GM18909 (cell line): ENCODE results near the gene SFXN5.

ENCODE experiments used
- ATAC-seq: cut with Tn5 transposase; IDR thresholded peaks from one replicate; pipeline ENCODE4 v1.9.1; 2021; ENCODE audit warnings: mild to moderate bottlenecking; ENCODE audit not compliant: unreplicated experiment, poor library complexity

The SFXN5 gene

DNA sequence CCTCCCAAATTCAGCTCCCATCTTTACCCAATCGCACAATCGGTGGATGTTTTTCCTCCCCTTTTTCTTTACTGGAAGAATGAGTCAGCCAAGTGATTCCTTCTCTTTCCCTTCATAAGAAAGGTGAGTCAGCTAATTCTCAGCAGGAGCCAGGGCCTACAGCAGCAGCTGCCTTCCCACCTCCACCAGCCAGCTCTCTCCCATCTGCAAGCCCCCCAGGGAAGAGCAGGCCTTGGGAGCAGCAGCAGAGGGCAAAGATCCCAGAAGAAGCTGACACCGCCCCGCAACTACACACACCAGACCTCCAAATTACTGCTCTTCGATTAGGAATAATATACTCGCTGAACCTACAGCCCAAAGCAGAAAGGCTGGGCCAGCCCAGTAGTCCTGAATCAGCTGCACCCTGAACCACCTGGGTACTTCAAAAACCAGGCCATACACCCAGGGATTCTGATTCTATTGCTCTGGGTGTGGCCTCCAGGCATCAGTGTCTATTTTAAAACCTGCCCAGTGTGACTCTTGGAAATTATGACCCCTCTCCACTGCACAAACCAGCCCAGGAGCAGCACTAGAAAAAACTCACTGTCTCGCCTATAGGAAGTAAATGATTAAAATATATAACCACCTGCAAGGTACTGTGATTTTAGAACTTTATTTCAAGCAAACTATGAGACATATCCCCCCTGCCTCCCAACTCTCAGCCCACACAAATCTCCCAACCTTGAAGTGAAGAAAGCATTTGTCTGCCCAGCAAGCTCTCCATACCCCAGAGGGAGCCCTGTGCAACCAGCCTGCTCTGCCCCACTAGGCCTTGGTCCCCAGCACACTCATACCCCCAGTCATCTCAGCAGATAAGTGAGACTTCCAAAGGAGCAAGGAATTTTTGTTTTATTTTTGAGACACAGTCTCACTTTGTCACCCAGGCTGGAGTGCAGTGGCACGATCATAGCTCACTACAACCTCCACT lies 7.3 kb downstream of the SFXN5 start:
- ATAC-seq, result no peak

DNA sequence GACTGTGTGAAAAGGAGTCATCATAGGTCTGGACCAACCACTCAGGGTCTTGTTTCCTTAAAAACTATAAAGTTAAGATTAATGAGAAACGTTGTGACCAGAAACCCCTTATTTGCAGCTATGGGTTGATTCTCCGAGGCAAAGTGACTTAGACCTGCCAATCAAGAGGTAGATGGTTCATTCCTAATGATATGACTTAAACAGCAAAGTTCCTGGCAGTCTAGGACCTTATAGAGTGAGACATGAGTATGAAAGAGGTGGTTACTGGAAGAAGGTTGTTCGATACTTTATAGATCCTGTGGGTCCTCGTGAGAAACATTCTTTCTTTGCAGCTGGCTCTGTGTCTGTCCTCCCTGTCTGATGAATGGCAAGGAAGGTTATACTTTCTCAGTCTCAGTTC lies 8.0 kb downstream of the SFXN5 start:
- no peak for ATAC-seq

DNA sequence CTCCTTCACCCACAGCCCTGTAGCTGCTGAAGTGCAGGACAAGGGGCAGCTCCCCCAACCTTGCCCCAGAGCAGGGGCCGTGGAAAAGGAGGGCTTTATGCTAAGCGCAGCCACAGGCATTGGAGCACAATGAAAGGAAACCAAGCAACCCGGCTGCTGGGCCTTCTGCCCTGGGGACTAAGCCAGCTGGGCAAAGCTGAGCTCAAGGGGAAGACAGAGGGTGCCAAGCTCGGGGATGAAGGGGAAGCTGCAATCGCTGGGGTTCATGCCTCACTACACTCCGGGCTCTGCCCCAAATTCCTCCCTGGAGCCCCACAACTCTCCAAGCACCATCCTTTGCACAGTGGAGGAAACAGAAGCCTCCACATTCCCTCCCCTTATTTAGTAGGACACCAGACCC lies 12.4 kb downstream of the SFXN5 start:
- ATAC-seq, result no peak

DNA sequence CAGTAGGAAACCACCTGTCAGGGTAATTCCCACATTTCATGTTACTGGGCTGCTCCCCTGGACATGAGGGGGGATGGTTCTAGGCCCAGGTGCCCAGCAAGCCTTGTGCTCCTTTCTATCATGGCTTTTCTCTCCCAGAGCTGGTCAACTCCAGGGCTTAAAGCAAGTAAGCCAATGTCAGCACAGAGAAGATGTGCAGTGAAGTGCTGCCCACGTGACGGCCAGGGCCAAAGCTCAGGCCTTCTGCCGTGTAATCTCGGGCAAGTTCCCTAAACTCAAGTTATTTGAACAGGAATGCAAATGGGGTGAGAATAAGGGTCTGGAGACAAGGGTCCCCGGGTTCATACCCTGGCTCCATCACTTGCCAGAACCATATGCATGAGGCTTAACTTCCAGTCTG lies 16.5 kb downstream of the SFXN5 start:
- no peak for ATAC-seq

DNA sequence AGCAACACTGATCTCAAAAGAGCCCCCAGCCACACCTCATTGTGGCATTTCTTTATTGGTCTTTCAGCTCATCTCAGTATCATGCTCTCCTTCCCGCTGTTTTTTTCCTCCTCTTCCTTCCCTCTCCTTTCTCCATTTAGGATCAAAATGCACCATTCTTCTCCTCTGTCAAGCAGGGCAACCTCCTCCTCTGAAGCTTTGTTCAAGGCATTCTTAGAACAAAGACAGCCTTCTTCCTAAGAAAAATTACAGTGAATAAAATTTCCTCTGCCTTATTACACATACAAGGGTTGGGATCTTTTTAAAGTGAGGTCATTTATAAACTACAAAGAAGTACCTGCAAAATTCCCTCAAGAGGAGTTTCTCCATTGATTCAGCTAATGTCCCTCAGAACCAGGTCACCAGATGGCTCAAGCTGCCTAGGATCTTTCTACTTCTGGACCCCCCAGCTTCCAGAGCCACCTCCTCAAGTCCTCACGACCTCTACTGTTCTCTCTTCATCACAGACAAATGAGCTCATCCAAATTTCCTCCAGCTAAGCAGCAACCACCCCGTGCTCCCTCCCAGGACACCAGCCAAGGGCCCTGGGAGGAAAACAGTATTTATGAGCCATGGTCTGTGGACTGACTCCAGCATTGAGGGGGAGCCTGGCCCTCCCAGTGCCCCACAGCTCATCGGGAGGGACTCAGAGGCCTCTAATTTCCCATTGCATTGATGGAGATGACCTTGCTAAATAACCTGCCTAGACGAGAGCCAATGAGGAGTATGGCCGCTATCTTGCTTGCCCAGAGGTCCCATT lies 18.0 kb downstream of the SFXN5 start:
- ATAC-seq, result no peak

DNA sequence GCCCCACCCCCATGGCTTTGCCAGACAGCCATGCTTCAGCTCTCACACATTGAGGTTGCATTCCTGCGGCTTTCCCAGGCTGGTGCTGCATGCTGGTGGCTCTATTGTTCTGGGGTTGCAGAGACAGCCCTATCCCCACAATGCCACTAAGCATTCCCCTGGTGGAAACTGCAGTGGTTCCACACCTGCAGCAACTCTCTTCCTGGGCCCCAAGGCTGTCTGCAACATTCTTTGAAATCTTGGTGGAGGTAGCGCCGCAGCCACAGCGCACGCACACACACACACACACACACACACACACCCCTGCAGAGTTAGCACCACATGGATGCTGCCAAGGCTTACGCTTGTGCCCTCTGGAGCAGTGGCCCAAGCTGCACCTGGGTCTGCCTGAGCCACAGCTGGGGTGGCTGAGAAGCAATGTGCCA lies 21.4 kb downstream of the SFXN5 start:
- no peak for ATAC-seq

DNA sequence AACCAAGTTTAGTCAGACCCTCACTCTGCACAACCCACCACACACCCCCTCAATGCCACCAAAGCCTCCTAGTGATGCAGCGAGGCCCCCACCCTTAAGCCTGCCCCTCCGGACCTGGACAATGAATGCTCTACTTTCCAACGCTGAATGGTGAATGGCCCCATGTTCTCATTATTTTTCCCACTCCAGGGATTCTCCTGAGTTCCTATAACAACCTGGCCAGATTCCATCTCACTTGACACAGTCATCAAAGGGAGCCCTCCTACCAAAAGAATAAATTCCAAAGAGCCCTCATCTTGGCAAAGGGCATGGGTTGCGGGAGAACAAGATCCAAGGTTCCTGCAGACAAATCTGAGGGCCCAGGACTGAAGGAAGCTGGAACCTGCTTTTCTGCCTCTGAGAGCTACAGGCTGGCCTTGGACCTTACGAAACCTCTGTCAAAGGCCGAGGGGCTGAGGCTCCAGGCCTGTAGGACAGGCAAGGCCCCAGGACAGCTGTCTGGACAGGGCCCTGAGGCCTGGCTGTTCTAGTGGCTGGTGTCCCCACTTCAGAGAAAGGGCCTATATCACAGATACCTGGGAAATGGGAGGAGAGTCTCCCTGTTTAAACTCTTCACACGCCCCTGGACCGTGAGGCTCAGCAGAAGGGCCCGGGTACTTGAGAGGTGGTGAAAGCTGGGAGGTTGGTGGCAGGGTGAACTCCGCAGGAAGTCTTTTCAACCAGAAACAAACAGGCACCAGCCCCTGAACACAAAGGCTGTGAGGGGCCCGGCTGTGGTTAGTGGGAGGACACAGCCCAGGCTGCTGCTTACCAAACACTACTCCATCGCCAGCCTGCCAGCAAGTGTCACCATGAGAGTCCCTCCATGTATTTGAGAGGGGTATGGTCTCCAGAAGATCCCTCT lies 27.3 kb downstream of the SFXN5 start:
- no peak for ATAC-seq

DNA sequence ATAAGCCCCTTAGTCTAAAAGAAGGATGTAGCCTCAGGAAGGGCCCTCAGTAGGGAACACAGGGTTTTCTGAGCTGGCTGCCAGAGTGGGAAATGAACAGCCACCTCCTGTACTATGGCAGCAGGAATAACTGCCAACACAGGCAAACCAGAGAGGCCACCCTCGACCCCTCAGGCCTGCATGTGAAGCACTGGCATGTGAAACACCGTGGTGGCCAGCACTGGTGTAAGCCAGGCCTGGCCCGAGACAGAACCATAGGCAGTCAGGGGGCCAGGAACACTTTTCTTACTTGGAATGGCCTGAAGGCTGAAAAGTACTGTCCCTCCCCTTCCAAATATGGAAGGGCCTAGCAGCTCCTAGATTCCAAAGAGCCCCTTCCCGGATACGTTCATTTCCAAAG lies 28.2 kb downstream of the SFXN5 start:
- no peak for ATAC-seq

DNA sequence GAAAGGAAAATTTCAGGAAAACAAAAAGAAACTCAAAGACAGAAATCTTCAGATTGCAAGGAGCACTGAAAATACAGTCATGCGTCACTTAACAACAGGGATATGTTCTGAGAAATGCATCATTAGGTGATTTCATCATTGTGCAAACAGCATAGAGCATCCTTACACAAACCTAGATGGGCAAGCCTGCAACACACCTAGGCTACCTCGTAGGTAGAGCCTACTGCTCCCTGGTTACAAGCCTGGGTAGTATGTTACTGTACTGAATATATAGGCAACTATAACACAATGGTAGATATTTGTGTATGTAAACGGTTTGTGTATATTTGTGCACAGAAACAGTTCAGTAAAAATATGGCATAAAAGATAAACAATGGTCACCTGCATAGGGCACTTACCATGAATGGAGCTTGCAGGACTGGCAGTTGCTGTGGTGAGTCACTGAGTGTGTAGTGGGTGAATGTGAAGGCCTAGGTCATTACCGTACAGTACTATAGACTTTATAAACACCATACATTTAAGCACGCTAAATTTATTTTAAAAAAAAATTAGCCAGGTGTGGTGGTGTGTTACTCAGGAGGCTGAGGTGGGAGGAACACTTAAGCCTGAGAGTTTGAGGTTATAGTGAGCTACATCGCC lies 33.4 kb downstream of the SFXN5 start:
- no peak for ATAC-seq

DNA sequence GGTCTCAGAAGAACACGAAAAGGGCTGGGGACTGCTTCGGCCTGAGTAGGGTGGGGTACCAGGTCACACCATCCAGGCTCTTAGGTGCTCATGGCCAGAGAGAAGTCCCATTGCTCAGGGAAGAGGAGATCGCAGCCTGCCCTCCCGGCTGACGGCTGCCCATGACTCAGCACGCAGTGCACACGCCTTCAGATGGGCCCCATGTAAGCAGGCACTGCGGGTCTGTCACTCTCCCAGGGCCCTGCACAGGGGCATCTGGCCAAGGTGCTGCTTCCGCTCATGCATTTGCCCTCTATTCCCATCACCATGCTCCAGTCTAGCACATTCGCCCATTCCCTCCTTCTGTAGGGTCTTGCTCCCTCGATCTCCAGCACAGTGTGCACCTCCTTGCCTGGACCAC lies 34.7 kb downstream of the SFXN5 start:
- no peak for ATAC-seq

DNA sequence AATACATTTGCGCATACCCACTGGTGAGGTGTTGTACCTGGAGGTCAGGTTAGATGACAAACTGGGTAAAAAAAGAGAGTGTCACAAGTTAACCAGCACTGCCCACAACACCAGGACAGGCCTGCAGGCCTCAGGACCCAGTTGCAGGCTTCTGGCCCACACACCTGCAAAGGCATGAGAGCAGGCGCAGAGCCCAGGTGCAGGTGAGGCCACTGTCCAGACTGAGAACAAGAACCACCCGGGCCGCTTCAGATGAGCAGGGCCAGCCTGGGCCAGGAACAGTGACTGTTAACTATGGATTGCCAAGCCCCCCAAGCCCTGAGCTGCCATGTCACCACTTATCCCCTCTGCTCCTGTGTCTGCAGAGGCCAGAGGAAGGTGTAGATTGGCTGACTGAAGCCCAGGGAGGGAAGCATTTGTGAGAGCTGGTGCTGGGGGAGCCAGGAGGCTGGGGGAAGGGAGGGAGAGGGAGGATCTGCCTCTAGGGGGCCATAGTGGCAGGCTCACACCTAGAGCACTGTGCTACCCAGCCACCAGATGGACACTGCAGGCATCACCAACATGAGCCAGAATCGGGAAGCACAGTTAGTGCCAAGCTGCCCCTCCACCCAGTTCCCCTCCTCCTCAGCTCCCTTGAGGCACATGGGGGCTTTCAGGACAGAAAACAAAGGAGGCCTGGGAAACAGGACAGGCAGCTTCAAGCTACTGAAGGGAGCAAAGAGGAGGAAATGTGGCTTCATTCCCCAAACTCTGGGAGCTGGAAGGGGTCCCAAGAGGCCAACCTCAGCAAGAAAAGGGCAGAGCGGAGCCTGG lies 35.4 kb downstream of the SFXN5 start:
- ATAC-seq, result no peak

DNA sequence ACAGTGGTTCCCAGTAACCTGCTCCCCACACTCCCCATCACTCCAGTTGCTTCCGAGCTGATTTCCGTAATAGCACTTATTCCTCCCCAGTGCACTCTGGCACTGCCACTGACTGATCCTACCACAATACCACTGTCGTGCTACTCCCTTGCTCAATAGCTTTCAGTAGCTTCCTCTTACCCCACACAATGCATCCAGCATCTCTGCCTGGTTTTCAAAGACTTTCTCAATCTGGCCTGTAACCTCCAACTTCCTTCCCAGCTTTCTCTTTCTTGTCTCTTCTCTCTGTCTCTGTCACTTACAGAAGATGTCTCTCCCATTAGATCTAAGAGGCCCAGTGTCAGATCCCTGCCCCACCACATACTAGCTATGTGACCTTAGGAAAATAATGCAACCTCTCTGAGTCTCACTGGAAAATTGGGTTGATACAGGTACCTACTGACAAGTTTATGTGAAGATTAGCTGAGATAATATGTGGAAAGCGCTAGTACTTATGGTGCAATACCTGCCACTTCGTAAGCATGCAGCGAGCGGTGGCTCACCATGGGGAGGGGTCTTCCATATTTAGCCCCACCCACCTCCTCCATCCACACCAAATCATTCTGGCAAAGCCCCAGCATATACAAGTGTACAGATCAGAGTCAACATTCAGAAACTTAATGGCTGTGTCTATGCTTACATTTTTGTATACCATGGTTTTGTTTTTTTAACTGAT lies 36.7 kb downstream of the SFXN5 start:
- no peak for ATAC-seq

DNA sequence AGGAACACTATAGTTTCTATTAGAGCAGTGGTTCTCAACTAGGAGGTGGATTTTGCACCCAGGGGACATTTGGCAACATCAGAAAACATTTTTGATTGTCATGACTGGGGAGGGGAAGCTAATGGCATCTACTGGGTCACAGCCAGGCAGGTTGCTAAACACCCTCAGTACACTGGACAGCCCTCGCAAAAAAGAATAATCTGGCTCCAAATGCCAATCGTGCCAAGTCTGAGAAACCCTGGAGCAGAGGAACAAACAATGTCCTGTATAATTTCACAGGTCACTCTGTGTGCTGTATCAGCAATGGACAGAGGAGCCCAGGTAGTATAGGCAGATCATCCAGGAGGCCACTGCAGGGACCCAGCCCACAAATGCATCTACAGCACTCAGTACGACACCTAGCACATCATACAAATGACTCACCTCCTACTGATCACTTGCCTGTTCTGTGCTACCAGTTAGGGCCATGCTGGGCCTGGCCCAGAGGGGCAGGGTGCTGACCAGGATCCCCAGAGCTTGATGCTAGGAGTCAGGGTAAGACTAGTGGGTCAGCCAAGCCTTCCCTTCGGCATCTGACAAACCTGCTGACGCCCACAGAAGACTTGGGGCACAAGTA lies 37.6 kb downstream of the SFXN5 start:
- no peak for ATAC-seq

DNA sequence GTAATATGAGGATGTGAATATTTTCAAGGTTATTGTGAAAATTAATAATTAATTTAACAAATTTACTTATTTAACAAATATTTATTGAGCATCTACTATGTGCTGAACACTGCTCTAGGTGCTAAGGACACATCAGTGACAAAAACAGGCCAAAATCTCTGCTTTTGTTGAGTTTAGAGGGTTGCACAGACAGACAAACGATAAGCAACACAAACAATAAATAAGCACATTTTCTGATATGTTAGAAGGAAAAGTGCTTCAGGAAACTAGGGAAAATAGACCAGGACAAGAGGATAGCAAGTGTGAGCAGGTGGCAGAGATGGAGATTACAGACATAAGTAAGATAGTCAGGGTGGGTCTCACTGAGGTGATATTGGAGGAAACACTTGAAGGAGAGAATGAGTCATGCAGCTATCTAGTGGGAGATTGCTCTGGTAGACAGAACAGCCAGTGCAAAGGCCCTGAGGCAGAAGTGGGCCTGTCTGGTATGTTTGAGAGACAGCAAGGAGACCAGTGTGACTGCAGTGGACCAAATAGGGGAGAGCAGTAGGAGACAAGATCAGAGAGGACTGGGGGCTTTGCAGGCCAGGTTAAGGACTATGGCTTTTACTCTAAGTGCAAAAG lies 38.3 kb downstream of the SFXN5 start:
- ATAC-seq, result no peak

DNA sequence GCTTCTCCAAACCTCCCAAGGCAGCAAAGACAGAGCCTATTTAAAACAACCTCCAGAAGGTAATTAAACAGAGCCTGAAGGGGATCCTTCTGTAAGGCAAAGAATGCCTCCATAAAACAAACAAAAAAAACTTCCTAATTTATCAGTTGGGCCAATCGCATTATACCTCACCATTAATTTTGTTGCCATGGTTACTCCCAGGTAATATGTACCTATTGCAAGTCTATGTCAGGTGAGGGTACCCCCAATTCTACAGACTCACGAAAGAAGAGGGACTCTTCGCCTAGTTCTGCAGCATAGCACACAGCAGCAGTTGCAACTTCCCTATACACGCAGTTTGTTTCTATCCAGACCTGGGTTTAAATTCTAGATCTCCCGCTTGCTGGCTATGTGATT lies 38.8 kb downstream of the SFXN5 start:
- no peak for ATAC-seq

DNA sequence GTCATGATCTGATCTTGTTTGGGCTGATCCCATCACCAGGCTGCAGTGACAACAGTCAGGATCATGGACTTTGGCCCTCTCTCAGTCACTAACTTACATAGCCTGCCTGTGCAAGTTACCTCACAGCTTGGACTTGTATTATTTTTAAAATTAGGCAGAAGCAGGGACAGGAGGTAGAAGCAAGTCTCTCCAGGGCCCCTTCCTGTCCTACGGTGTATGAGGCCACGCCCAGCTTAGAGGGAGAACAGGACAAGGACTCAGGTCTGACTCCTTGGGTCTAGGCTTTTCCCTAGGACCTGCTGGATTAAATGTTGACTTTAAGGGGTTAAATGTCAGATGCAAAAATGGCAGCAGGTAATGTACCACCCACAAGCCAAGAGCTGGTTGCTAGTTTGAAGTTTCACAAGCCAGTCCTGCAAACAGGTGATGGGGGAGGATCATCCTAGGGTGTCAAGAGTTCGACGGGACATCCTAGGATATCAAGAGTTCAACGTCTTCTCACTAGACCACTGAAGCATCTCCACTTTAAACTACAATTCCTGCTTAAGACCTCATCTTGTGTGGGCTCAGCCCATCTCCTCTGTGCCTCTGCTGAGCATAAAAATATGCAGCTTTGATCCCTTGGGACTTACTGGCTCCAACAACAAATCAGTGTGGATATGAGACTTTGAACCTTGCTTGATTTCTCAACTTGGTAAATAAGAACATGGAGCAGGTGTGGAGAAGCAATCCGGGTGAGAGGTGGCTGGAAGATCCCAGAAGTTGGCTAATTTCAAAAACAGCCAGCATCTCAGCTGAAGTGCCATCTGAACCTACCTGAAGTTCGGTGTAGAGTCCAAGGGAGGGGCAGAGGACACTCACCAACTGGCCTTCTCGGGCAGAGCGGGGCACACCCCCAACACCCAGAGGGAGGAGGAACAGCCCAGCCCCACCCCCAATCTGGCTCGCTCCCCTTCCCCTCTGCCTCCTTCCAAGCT lies 39.5 kb downstream of the SFXN5 start:
- ATAC-seq, result no peak
